ENCODE results near the gene SMIM33.

GRCh38 chr5:139513852-139514485, 43.2 kb downstream of the SMIM33 start:
- no peak for TF ChIP-seq CTCF (IDR thresholded peaks at IDR 0.05)
- TF ChIP-seq POLR2A (IDR thresholded peaks at IDR 0.05), result no peak
